VCaP (cell line): ENCODE data around the gene CREB3L2.
"Not testable (repeated sequence)": the region's sequence is repeated elsewhere in the genome, so short reads cannot be mapped to it uniquely, and the experiment has no call there.

ENCODE experiments used
- H3K27ac ChIP-seq: fragments of 450-650 bp; 2 replicates; pipeline ENCODE4 v1.5.1; 2017
- CTCF ChIP-seq: fragments of 450-650 bp; conservative IDR thresholded peaks from 2 replicates; pipeline ENCODE4 v1.5.1; 2017; ENCODE audit warnings: mild to moderate bottlenecking, moderate library complexity

CREB3L2 gene

GRCh38 chr7:137836541-137836940, 165.3 kb downstream of the CREB3L2 start:
- TF ChIP-seq CTCF: no peak
- no peak overlapping the region for H3K27ac ChIP-seq

GRCh38 chr7:137836113-137836509, 165.8 kb downstream of the CREB3L2 start:
- H3K27ac ChIP-seq: no peak overlapping the region
- no peak for TF ChIP-seq CTCF

GRCh38 chr7:137835486-137836112, 166.3 kb downstream of the CREB3L2 start:
- no peak overlapping the region for H3K27ac ChIP-seq
- no peak for TF ChIP-seq CTCF

- no peak overlapping the region for H3K27ac ChIP-seq
- no peak for TF ChIP-seq CTCF
Measured at GRCh38 chr7:137834552-137834951, 167.3 kb downstream of the CREB3L2 start.

GRCh38 chr7:137832990-137833389, 168.9 kb downstream of the CREB3L2 start:
- H3K27ac ChIP-seq: not testable (repeated sequence)

GRCh38 chr7:137832382-137832781, 169.5 kb downstream of the CREB3L2 start:
- no peak for TF ChIP-seq CTCF
- H3K27ac ChIP-seq: no peak overlapping the region

- H3K27ac ChIP-seq: not testable (repeated sequence)
Measured at GRCh38 chr7:137831555-137831954, 170.3 kb downstream of the CREB3L2 start.

GRCh38 chr7:137829337-137829992, 172.4 kb downstream of the CREB3L2 start:
- no peak for TF ChIP-seq CTCF
- H3K27ac ChIP-seq: no peak overlapping the region
